Neuronal stem cell (in vitro differentiated cells): Measurements from ENCODE around the gene PRIMA1.
A peak's percentile ranks its signal among the peaks of the same experiment; 100 is the strongest.

Source experiments
- DNase-seq: peaks from one replicate; pipeline ENCODE4 v3.0.0-alpha.2; 2013; ENCODE audit warnings: low spot score
- H2AFZ ChIP-seq: one replicate; pipeline ENCODE4 v1.6.1; 2013; ENCODE audit warnings: mild to moderate bottlenecking, low read length, inconsistent platforms
- H2AK5ac ChIP-seq: 2 replicates; pipeline ENCODE4 v1.6.1; 2013; ENCODE audit warnings: low read depth, mild to moderate bottlenecking, inconsistent platforms, low read length, moderate library complexity, mixed read lengths
- H2BK120ac ChIP-seq: 2 replicates; pipeline ENCODE4 v1.6.1; 2013; ENCODE audit warnings: low read depth, mild to moderate bottlenecking, inconsistent platforms, low read length, moderate library complexity, mixed read lengths
- H2BK12ac ChIP-seq: one replicate; pipeline ENCODE4 v1.6.1; 2013; ENCODE audit warnings: low read length, inconsistent platforms
- H2BK15ac ChIP-seq: 2 replicates; pipeline ENCODE4 v1.6.1; 2013; ENCODE audit warnings: mild to moderate bottlenecking, low read length, inconsistent platforms, mixed read lengths
- H2BK5ac ChIP-seq: one replicate; pipeline ENCODE4 v1.6.1; 2013; ENCODE audit warnings: inconsistent platforms, mild to moderate bottlenecking, low read length, moderate library complexity
- H3K14ac ChIP-seq: one replicate; pipeline ENCODE4 v1.6.1; 2013; ENCODE audit warnings: low read length, inconsistent platforms
- H3K18ac ChIP-seq: 2 replicates; pipeline ENCODE4 v1.6.1; 2013; ENCODE audit warnings: low read length, inconsistent platforms
- H3K23ac ChIP-seq: 2 replicates; pipeline ENCODE4 v1.6.1; 2013; ENCODE audit warnings: low read depth, mild to moderate bottlenecking, mixed read lengths, low read length, inconsistent platforms; ENCODE audit not compliant: poor library complexity
- H3K27ac ChIP-seq: replicated peaks from 3 replicates; pipeline ENCODE4 v1.5.1; 2013; ENCODE audit warnings: low read length, inconsistent platforms
- H3K27me3 ChIP-seq, 3 experiments: 2 replicates each; pipeline ENCODE4 v1.6.1; 2013; ENCODE audit warnings: low read length in 3 of 3, mild to moderate bottlenecking in 2 of 3, inconsistent platforms in 1 of 3, low read depth in 1 of 3, mixed read lengths in 1 of 3, moderate library complexity in 1 of 3; ENCODE audit not compliant: control insufficient read depth in 3 of 3, insufficient read depth in 3 of 3
- H3K36me3 ChIP-seq, 2 donors: replicated peaks in 1 of 2; 2 replicates each; pipeline ENCODE4 v1.6.1; 2013; ENCODE audit warnings: low read length in 2 of 2; ENCODE audit not compliant: control insufficient read depth in 2 of 2, insufficient read depth in 2 of 2
- H3K4ac ChIP-seq: 2 replicates; pipeline ENCODE4 v1.6.1; 2013; ENCODE audit warnings: inconsistent platforms, mild to moderate bottlenecking, low read length, moderate library complexity
- H3K4me1 ChIP-seq, 2 donors: 1 replicate in 1 of 2; 2 replicates in 1 of 2; pipeline ENCODE4 v1.6.1; 2013; ENCODE audit warnings: low read length in 2 of 2, low read depth in 1 of 2; ENCODE audit not compliant: control insufficient read depth in 2 of 2, insufficient read depth in 1 of 2
- H3K4me2 ChIP-seq: one replicate; pipeline ENCODE4 v1.6.1; 2013; ENCODE audit warnings: mild to moderate bottlenecking, low read length, inconsistent platforms; ENCODE audit not compliant: insufficient read depth, poor library complexity, severe bottlenecking
- H3K4me3 ChIP-seq, 2 donors: 2 replicates each; pipeline ENCODE4 v1.5.1; 2013; ENCODE audit warnings: low read length in 2 of 2, mild to moderate bottlenecking in 2 of 2, inconsistent platforms in 1 of 2, moderate library complexity in 1 of 2
- H3K79me1 ChIP-seq: one replicate; pipeline ENCODE4 v1.6.1; 2013; ENCODE audit warnings: low read depth, mild to moderate bottlenecking, inconsistent platforms, low read length, moderate library complexity
- H3K9ac ChIP-seq: one replicate; pipeline ENCODE4 v1.6.1; 2013; ENCODE audit warnings: mild to moderate bottlenecking, low read depth, low read length, inconsistent platforms; ENCODE audit not compliant: poor library complexity
- H3K9me3 ChIP-seq, 2 donors: replicated peaks in 1 of 2; 2 replicates each; pipeline versions ENCODE3 to v1.6.1; 2013; ENCODE audit warnings: low read length in 2 of 2, mild to moderate bottlenecking in 2 of 2, inconsistent platforms in 1 of 2, low read depth in 1 of 2, mixed read lengths in 1 of 2, moderate library complexity in 1 of 2; ENCODE audit not compliant: control insufficient read depth in 2 of 2, insufficient read depth in 1 of 2
- H4K8ac ChIP-seq: one replicate; pipeline ENCODE4 v1.6.1; 2013; ENCODE audit warnings: low read depth, mild to moderate bottlenecking, inconsistent platforms, low read length, moderate library complexity
- H4K91ac ChIP-seq: one replicate; pipeline ENCODE4 v1.6.1; 2013; ENCODE audit warnings: low read length, low read depth, mild to moderate bottlenecking, inconsistent platforms; ENCODE audit not compliant: poor library complexity
- WGBS, 2 donors: extraction: QIAGEN DNeasy Blood & Tissue Kit; methylation state at CpG; one replicate each; pipeline ENCODE4 v1.1.7; 2013; ENCODE audit warnings: missing lambda C conversion rate in 2 of 2, mixed read lengths in 1 of 2; ENCODE audit not compliant: insufficient read length in 2 of 2, insufficient replicate concordance in 1 of 2; ENCODE audit errors: extremely low coverage in 2 of 2; 5-methylcytosine and 5-hydroxymethylcytosine counted together

PRIMA1 gene

GRCh38 chr14:93686268-93686667, 102.0 kb downstream of the PRIMA1 start:
- Histone ChIP-seq H3K9me3 (no peaks in the 10 kb centered on the region), H3K18ac (no peak overlapping the region), H4K8ac (no peak overlapping the region), H2BK120ac (no peak overlapping the region), H2AFZ (no peak overlapping the region), H2BK15ac (no peak overlapping the region), H2BK12ac (no peak overlapping the region), H3K9ac (no peak overlapping the region), H3K27me3 (peaks cover 0 to 6% (median 0%) of the 10 kb centered on the region in 3 experiments), H3K4me3 (no peak overlapping the region), H3K14ac (no peak overlapping the region), H3K4ac (no peak overlapping the region), H3K36me3 (no peaks in the 10 kb centered on the region), H2BK5ac (no peak overlapping the region), H2AK5ac (no peak overlapping the region), H3K23ac (no peak overlapping the region), H3K4me1 (peaks cover 0 to 27% of the 10 kb centered on the region in 2 donors), H3K27ac (no peak overlapping the region), H3K79me1 (peaks cover 2% of the 10 kb centered on the region), H3K4me2 (no peak overlapping the region), H4K91ac (peak overlapping the region; percentile 58)
- DNase-seq, result no peak
- no CpG with 5 or more reads among the region's 5 CpGs for WGBS, 2 donors

DNA sequence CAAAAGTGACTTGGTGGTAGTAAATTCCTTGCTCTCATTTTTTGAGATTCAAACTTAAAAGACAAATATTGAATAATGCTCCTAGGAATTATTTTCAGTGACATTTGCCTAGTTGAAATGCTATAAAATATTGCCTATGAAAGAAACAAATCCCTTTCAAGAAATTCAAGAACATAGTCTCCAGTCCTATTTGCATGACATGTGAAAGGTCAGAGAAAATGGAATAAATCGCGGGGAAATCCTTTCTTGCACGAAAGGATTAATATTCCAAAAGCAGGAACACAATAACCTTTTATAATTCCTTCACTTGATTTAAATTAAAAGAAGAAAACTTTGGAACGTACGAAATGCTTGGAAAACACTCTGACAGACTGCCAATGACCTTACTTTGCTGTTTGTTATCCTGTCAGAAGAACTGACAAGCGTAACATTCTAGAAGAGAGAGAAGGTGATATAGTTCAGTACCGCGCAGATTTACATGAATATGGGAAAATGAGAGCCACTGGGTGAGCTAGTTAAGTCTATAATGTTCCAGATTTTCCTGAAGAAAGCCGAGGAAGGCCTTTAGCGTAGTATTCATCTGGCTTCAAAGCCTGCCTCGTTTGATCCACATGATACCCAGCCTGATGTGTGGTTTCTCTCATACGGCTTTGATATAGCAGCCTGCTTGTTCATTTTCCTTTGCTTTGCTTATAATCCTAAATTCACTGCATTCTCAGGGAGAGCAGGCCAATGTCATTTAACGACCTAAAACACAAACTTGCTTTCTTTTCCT, 103.0 kb downstream of the PRIMA1 start:
- Histone ChIP-seq H2BK15ac (no peak overlapping the region), H3K18ac (no peak overlapping the region), H2BK12ac (no peak overlapping the region), H3K4ac (no peak overlapping the region), H3K9ac (no peak overlapping the region), H2BK120ac (no peak overlapping the region), H3K14ac (no peak overlapping the region), H3K27me3 (peaks cover 0 to 6% (median 0%) of the 10 kb centered on the region in 3 experiments), H3K4me3 (no peak overlapping the region), H3K4me1 (peaks cover 0 to 27% of the 10 kb centered on the region in 2 donors), H3K4me2 (no peak overlapping the region), H2BK5ac (no peak overlapping the region), H2AK5ac (no peak overlapping the region), H2AFZ (no peak overlapping the region), H3K79me1 (no peaks in the 10 kb centered on the region), H3K23ac (no peak overlapping the region), H3K9me3 (no peaks in the 10 kb centered on the region), H3K27ac (no peak overlapping the region), H4K91ac (no peak overlapping the region), H3K36me3 (no peaks in the 10 kb centered on the region), H4K8ac (no peak overlapping the region)
- WGBS, 2 donors, result no CpG with 5 or more reads among the region's 13 CpGs
- DNase-seq, result no peak

DNA sequence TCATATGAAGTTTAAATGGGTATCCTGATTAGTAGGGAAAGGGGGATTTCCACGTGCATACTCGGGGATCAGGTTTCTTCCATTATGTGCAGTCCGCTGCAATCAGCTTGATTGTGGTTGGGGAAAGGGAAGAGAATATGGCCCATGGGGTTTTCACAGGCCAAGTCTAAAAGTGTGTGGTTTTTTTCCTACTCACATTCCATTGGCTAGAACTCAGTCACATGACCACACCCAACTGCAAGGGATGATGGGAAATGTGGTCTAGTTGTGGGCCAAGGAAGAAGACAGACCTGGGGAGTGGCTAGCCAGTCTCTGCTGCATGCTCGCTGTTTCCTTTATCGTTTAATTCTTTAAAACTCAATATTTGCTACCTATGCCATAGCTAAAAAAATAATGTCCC, 105.1 kb downstream of the PRIMA1 start:
- H2AFZ ChIP-seq, result peak overlapping the region; percentile 16
- H2AK5ac ChIP-seq, result no peak overlapping the region
- WGBS, 2 donors, result no CpG with 5 or more reads among the region's 5 CpGs
- no peak overlapping the region for H3K4ac ChIP-seq
- no peak overlapping the region for H4K8ac ChIP-seq
- no peak overlapping the region for H4K91ac ChIP-seq
- no peaks in the 10 kb centered on the region for H3K9me3 ChIP-seq
- peak; percentile 56 for DNase-seq
- H3K4me3 ChIP-seq, result no peak overlapping the region
- no peaks in the 10 kb centered on the region for H3K79me1 ChIP-seq
- H3K4me2 ChIP-seq, result no peak overlapping the region
- H3K9ac ChIP-seq, result no peak overlapping the region
- no peak overlapping the region for H3K14ac ChIP-seq
- H3K23ac ChIP-seq, result no peak overlapping the region
- no peak overlapping the region for H2BK5ac ChIP-seq
- H3K27me3 ChIP-seq, result peaks cover 0 to 6% (median 0%) of the 10 kb centered on the region in 3 experiments
- no peak overlapping the region for H2BK15ac ChIP-seq
- H3K36me3 ChIP-seq, result no peaks in the 10 kb centered on the region
- peaks cover 0 to 20% of the 10 kb centered on the region in 2 donors for H3K4me1 ChIP-seq
- no peak overlapping the region for H2BK12ac ChIP-seq
- H3K18ac ChIP-seq, result no peak overlapping the region
- no peak overlapping the region for H2BK120ac ChIP-seq
- H3K27ac ChIP-seq, result no peak overlapping the region

DNA sequence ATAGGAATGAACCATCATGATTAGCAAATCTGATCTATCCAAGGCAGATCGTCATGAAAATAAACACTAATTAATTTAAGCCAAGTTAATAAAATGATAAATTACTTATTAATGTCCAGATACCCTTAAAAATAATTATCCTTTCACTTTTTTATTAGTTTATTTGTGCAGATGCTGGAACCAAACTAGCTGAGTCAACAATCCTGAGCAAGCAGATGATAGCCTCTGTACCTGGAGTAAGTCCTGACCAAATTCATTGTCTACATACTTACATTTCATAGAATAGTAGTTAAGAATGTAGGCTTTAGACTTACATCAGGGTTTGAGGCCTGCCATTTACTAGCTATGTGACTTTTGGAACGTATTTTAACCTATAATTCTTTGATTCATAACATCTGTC, 105.8 kb downstream of the PRIMA1 start:
- Histone ChIP-seq H2AK5ac (no peak overlapping the region), H2BK15ac (no peak overlapping the region), H4K91ac (no peak overlapping the region), H3K4me1 (peaks cover 0 to 15% of the 10 kb centered on the region in 2 donors), H2AFZ (no peak overlapping the region), H3K79me1 (no peaks in the 10 kb centered on the region), H3K4me2 (no peak overlapping the region), H2BK120ac (no peak overlapping the region), H3K4me3 (no peak overlapping the region), H3K9ac (no peak overlapping the region), H3K23ac (no peak overlapping the region), H3K14ac (no peak overlapping the region), H3K27ac (no peak overlapping the region), H2BK5ac (no peak overlapping the region), H3K36me3 (no peaks in the 10 kb centered on the region), H3K27me3 (peaks cover 0 to 6% (median 0%) of the 10 kb centered on the region in 3 experiments), H3K9me3 (no peaks in the 10 kb centered on the region), H4K8ac (no peak overlapping the region), H2BK12ac (no peak overlapping the region), H3K18ac (no peak overlapping the region), H3K4ac (no peak overlapping the region)
- no CpG with 5 or more reads among the region's 2 CpGs for WGBS, 2 donors
- DNase-seq, result no peak
